Stimulated activated CD4-positive, alpha-beta T cell treated with anti-CD3 and anti-CD28 coated beads, Interleukin-1b, Interleukin-23, amount 100 ng/mL, for 4 hours (primary cell): ENCODE data around the gene LYSMD2.
A peak's percentile ranks its signal among the peaks of the same experiment; 100 is the strongest.

Source experiments
- DNase-seq, 2 donors: peaks; one replicate each; pipeline ENCODE4 v3.0.0-alpha.2; 2020; ENCODE audit warnings: low read depth in 2 of 2

LYSMD2 gene

GRCh38 chr15:51751697-51752683 is 14.5 kb upstream of the LYSMD2 start:
- DNase-seq: peak in 1 of 2 donors; percentile 14

DNA sequence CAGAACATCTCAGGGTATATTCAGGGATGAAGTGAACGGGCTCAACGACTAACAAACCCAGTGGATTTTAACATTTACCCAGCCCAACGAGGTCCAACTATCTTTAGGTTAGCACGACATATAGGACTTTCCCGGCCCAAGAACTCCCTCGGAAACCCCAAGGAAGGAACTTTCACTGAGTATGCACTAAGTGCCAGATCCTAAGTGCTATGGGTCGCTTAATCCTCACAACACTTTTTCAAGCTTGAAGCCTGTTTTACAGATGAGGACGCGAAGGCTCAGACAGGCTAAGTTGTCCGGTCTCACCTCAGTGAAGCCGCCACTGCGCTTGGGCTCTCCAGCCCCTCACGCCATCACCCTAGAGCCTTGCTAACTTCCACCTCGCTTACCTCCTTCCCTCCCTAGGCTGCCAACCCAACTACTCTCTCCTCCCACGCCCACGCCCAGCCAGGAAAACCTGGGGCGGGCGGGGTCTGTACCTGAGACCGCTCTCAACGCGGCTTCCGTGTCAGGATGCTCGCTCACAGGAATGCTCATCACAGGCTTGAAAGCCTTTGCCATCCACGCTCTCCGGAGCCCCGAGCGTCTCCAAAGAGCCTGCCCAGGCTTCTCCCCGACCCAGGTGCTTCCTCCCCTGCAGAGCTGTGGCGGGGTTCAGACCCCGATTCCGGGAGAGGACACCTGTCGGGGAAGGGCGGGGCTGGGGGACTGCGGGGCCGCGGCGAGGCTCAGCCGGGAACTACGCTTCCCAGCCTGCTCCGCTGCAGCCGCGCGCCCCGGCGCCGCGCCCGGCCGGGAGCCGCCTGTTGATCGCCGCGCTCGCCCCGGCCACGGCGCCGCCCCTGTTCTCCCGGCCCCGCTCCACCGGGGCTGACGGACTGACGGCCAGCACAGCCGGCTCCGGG is 13.6 kb upstream of the LYSMD2 start, which contains the start of gene TMOD2:
Gene TMOD2 (plus strand): TSS at position 806 of the 905 bp plus-strand sequence. CDS start 14,845 bp downstream, outside the sequence.
- DNase-seq: peak in 1 of 2 donors; percentile 57

GRCh38 chr15:51750186-51750585 is 12.7 kb upstream of the LYSMD2 start:
- DNase-seq: no peak

DNA sequence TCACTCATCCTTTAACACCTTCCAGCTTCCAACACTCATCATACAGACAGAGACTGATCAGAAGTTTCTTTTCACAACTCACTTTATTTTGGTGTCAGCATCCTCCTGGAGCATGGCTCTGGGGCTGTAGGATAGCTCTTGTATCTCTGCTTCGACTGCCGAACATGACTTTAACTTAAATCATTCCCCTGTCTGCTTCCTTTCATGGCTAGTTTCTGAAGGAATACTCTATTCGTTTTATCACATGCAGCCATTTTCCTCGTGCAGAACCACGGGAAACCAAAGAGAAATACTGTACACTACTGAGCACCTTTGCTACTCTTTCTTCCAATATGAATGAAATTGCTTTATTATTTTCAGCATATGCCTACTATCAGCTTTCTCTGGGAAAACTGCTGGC is 11.9 kb upstream of the LYSMD2 start:
- DNase-seq: no peak

DNA sequence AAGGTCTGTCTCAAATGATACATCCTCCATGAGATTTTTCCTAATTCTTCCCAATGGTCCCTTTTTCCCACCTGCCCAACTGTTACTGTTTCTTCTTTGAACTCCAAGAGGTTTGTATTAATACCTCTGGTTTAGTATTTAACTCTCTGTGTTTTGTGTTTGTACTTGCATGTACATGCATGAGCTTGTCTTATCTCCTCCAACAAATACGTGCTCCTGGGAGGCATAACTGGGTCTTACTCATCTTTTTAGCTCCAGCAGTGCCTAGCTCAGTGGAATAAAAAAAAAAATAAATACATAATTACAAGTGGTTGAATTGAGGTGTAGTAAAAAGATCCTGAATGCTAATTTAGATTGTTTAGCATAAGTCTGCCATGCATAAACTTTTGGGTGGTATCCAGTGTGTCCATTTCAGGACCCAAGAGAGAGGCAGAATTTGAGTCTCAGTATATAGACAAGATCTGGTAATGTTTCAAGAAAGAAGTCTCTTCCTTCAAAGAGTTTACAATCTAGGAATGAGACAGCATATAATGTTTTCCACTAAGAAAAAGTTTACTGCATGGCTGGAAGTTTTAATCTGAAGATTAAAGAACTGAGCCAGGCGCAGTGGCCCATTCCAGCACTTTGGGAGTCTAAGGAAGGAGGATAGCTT is 1.7 kb upstream of the LYSMD2 start:
- no peak for DNase-seq

DNA sequence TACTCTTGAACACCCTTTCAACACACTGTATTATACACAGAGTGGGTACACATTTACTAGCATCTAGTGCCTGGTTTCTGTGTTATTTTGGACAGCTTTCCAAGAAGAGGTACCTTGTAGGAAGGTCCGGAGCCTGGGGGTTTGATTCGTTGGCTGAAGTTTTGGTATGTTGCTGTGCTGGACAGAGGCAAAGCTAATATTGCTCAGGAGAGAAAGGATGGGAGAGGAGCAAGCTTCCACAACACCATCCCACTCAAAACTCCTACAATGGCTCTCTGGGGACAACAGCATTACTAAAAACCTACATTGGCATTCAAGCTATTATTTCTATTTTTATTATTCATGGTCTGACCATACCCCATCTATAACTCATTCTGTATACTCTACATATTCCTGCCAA is 1.1 kb upstream of the LYSMD2 start:
- no peak for DNase-seq

- peak in 1 of 2 donors; percentile 46 for DNase-seq
Measured at GRCh38 chr15:51736751-51737521, 519 bp downstream of the LYSMD2 start.

DNA sequence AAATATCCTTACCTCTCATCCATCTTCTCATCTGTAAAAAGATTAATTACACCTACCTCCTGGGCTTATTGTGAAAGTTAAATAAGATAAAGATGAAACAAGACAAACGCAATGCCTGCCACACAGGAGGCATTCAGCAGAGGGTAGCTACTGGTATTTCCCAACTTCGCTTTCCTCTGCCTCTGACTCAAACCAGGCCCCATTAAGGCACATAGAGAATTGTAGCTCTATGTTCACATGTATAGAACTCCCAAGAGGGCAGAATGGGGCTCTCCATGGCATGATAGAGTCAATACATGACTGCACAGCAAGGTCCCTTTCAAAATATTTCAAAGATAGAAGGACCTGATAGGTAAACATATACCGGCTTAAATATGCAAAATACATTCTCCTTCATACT is 1.4 kb downstream of the LYSMD2 start:
- no peak for DNase-seq

DNA sequence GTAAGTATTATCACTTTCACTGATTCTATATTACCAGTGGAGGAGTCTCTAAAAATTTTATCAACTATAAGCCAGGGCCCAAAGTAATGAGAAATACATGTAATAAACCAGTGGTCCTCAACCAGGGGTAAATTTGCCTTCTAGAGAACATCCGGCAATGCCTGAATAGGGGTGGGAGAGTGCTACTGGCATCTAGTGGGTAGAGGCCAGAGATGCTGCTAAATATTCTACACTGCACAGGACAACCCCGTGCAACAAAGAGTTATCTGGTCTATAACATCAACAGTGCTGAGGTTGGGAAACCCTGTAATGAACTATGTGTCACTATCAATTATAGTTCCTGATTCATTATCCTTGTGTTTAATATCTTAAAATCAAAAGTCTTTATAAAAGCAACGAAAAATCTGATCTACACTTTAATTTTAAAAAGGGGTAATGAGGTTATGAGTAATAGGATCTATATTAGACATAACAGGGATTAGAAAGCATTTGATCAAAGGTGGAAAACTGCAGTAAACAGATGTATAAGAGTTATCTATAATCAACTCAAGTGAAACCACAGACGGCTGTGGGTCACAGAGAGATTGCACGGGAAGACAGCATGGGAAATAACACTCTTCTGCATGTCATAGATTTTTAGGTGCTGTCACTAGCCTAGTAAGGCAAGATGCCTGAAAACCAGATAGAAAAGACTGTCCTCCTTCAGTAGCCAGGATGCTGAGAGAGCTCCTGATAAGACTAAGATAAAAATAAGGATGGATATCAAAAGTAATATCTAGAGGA is 2.0 kb downstream of the LYSMD2 start:
- no peak for DNase-seq

DNA sequence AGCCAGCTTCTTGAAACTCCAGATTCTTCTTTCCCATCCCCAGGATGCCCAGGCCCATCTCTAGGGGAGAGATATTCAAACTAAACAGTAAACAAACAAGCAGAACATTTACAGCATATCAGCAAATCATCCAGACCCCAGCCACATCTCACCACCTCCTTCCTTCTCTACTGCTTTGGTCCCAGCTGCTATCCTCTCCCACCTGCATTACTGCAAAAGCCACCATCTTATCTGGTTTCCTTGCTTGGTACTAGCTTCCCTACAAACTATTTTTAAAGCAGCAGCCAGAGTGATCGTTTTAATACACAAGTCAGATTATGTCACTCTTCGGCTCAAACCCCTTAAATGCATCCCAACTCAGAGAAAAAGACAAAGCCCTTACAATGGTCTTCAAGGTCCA is 4.8 kb downstream of the LYSMD2 start:
- DNase-seq: no peak

DNA sequence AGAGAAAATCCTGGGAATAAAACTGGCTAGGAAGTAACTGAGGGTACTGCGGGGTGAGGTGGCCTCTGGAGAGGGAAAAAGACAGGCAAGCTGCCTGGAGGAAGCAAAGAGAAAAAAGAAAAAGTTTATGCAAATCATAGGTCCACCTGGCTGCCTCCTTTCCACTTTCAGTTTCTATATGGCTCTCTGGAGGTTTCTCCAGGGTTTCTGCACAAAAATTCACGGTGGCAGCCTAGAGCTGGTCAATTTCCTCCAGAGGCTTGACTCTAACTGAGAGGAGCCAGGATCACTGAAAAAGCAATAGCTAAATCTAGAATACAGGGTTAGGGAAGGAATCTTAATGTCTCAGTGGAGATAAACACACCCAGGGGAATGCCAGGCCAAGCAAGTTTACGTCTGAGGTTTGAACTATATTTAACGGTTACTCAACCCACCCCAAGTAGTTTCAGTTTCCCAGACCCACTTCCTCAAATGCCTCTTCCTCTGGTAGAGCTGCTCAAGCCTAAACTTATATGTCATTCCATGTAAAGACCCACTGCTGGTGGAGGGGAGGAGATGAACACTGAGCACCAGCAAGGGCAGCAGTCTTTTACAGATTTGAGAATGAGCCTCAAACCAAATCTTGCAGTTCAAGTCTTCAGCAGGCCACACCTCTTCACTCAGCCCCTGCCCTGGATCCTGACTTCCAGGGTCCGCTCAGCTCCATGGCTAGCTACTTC is 5.7 kb downstream of the LYSMD2 start:
- no peak for DNase-seq

- no peak for DNase-seq
Measured at GRCh38 chr15:51727141-51727897, 10.1 kb downstream of the LYSMD2 start.

DNA sequence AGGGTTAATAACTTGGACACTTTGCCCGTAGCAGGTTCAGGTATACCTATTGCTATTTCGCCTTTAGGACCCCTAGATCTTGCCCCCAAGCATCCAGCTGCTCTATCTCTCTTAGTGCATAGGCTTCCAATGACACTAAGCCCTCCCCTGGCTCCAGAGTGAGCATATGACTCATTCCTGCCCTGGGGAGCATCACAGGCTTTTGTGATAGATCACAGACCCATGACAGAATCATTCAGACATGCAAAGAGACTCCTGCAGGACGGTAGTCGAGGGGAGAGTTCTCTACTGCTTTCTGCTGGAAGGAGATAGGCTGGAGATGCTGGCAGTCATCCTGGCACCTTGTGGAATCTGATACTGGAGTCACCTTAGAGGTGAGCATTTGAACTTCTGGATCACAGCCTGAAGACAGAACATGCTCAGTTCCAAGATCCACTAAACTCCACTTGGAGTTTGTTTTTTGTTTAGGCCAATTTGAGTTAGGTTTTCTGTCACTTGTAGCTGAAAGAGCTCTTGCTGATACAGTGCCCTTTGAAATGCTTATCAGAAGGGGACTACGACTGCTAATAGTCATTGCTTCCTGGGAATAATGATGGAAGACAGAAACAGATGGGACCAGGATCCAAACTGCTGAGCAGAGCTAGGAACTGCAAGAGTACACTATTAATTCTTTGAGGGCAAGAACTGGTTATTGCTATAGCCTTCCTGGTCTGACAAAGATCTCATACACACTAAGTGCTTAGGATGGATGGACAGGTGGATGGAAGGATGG is 11.0 kb downstream of the LYSMD2 start:
- peak in 1 of 2 donors; percentile 43 for DNase-seq

DNA sequence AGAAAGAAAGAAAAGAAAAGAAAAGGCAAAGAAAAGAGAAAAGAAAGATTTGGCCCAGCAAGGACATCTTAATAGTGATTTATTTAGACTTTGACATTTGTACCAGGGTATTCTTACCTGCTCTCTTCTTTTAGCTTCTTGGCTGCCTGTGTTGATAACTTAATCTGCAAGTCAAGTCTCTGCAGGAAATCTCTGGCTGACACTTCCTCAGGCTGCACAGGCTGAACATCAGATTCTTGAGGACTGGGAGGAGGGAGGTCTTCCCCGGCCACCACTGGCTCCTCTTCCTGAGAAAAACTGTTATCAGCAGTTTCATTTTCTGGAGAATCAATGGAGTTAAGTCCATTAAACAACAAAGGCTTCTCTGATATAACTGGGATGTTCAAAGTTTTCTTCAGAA is 12.8 kb downstream of the LYSMD2 start:
- DNase-seq: no peak

GRCh38 chr15:51724199-51724598 is 13.3 kb downstream of the LYSMD2 start:
- DNase-seq: no peak

DNA sequence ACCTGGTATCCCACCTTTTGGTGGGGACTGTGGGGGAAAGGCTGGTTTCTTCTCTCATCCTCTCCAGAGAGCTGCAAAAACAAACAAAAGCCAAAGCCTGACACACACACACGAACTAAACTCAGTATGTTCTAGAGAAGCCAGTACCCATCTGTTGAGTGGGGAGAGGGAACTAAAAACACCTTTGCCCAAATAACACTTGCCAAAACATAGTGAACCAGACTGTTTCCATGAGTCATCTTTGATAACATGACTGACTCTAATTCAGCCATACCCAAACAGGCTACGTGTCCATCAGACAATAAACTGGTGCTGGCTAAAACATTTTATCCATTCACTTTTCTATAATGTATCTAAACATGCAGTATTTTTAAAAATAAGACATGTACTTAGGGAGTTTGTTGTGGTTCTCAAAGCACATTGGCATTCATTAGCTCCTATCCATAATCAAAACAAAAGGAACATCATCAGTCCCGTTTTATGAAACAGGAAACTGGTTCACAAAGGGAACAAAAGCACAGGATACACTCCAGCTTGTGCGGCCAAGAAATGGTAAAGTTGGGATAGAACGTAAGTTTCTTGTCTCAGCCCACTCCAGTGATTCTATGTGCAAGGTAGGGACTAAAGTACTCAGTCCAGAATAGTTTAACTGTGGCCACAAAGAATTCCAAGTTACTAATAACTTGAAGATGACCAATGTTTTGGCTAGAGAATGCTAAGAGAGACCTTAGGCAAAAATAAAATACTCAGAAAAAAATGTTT is 16.1 kb downstream of the LYSMD2 start:
- no peak for DNase-seq
